Large intestine (tissue), 3 donors: ENCODE data around the gene FAM177B. TPM values are rescaled to one million over a fixed set of nuclear protein-coding genes. Genes with fewer than 3 reads are reported as not detected.

Experiments used
- DNase-seq, 2 donors: peaks; one replicate each; pipeline versions ENCODE4 v3.0.0 to v3.0.0-alpha.2; 2013
- H3K27ac ChIP-seq: one replicate; pipeline ENCODE4 v1.5.1; 2013; ENCODE audit warnings: low read length
- H3K27me3 ChIP-seq: 2 replicates; pipeline ENCODE4 v1.6.1; 2013; ENCODE audit warnings: low read length; ENCODE audit not compliant: control insufficient read depth, insufficient read depth
- H3K36me3 ChIP-seq: 2 replicates; pipeline ENCODE4 v1.6.1; 2013; ENCODE audit warnings: low read length; ENCODE audit not compliant: control insufficient read depth, insufficient read depth
- H3K4me1 ChIP-seq: one replicate; pipeline ENCODE4 v1.6.1; 2013; ENCODE audit warnings: low read length; ENCODE audit not compliant: control insufficient read depth, insufficient read depth
- H3K4me3 ChIP-seq: one replicate; pipeline ENCODE4 v1.5.1; 2013; ENCODE audit warnings: low read length
- H3K9me3 ChIP-seq: one replicate; pipeline ENCODE4 v1.6.1; 2013; ENCODE audit warnings: mild to moderate bottlenecking, low read depth, low read length, moderate library complexity; ENCODE audit not compliant: control insufficient read depth
- WGBS: methylation state at CpG from one replicate; pipeline ENCODE4 v1.1.5; 2013; ENCODE audit warnings: low lambda C conversion rate; ENCODE audit not compliant: insufficient coverage; 5-methylcytosine and 5-hydroxymethylcytosine counted together
- polyA plus RNA-seq: library from polyadenylated mRNA; unstranded; fragments of 120-200 nt; gene quantifications from one replicate; pipeline ENCODE4 v1.2.1, GENCODE V29; 2013

FAM177B gene
- polyA plus RNA-seq, 1 donor = 5.5 TPM

DNA sequence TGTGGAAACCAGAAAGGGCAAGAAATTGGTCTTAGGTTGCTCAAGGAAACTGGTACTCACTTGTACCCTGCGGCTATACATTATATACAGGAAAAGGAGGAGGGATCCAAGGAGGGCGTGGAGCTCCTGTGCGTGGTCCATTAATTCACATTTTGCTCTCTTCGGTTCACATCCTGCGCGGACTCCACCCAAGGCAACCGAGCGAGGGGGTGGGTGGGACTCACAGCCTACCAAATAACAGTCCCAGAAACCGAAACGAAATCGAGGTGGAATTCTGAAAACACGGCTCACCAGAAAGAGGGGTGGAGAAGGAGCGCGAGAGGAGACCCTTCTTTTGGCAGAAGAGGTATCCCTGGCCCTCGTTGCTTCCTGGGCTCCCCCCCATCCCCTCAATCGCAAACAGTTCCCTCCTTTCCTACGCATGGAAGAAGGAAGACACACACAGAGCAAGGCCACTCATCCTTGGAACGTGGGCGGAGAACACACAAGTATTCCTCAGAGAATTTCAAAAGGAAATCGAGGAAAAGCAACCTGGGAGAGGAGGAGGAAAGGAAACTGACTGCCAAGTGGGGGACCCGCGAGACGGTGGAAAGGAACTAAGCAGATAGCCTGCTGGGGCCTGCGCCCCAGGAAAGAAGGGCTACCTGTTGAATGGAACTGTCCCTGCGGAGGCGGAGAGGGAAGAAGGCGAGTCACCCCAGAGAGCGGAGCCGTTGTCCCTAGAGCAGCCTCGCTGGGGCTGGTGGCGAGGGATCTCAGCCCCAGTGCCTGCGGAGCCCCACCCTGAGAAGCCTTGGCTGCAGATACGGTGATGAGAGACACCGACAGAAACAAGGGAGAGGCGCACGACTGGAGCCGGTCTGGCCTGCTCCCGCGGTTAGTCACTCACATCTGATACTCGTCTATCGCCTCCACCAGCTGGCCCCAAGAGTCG, 25.4 kb upstream of the FAM177B start:
- Histone ChIP-seq H3K36me3 (peaks cover 5% of the 10 kb centered on the region), H3K9me3 (no peaks in the 10 kb centered on the region), H3K4me1 (peaks cover 5% of the 10 kb centered on the region), H3K27me3 (no peaks in the 10 kb centered on the region), H3K4me3 (peak overlapping the region; percentile 81), H3K27ac (peak overlapping the region; percentile 86)
- no CpG with 5 or more reads among the region's 42 CpGs for WGBS
- peak; percentile 31 to 78 for DNase-seq

DNA sequence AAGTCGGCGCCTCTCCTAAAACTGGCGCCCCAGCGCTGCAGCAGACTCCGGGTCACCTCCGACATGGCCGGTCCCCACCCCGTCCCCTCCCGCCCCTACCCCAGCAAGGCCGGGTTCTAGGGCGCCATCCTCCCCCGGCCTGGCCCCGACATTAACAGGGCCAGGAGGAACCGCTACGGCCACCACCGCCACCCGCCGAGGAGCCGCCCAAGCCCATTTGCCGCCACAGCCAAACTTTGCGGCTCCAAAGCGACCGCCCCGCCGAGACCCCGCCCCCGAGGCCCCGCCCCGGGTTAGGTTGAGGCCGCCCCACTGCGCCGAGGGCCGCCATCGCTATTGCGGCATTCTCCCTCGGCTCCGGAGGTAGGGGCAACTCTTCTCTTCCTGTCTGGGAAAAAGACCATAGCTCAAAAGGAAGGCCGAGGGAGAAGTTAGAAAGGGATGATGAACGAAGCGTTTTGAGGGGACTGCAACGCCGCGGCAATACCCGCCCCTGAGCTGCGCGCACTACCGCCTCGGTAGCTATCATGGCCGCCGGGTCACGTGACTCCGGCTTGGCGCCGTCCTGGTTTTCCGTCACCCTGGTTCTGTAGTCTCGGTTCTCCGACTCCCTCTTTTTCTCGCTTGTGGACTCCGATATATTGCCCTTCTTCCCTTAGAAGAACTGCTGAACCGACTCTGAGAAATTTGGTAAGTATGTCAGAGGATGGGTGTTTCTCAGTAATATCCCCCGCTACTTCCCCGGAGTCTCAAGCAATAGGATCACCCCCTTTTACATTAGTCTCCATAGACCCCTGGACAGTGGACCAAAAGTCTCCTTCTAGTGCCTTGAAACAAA, 24.5 kb upstream of the FAM177B start, which contains the start of the genes AIDA and BROX:
AIDA (minus strand) TSS at position 239 of the 838 bp plus-strand sequence; CDS start at position 65, 174 bp downstream.
BROX (plus strand) TSS at position 312 of the 838 bp plus-strand sequence. CDS start 3,136 bp downstream, outside the sequence.
- Histone ChIP-seq H3K9me3 (no peaks in the 10 kb centered on the region), H3K4me3 (peak within 1 kb of the TSS; percentile 81), H3K27ac (peak within 1 kb of the TSS; percentile 93), H3K4me1 (peaks cover 5% of the 10 kb centered on the region), H3K27me3 (no peaks in the 10 kb centered on the region), H3K36me3 (peaks cover 11% of the 10 kb centered on the region)
- WGBS = no CpG with 5 or more reads among the region's 62 CpGs
- DNase-seq = peak; percentile 71 to 93

- Histone ChIP-seq H3K4me3 (peak overlapping the region; percentile 81), H3K27me3 (no peaks in the 10 kb centered on the region), H3K9me3 (no peaks in the 10 kb centered on the region), H3K36me3 (peaks cover 14% of the 10 kb centered on the region), H3K27ac (peak overlapping the region; percentile 93), H3K4me1 (peaks cover 5% of the 10 kb centered on the region)
- WGBS = no CpG with 5 or more reads among the region's 39 CpGs
- peak; percentile 96 to 98 for DNase-seq
Measured at GRCh38 chr1:222713091-222713961, 23.7 kb upstream of the FAM177B start.

- H3K4me1 ChIP-seq = no peaks in the 10 kb centered on the region
- H3K27me3 ChIP-seq = no peaks in the 10 kb centered on the region
- H3K4me3 ChIP-seq = no peak overlapping the region
- H3K36me3 ChIP-seq = peaks cover 25% of the 10 kb centered on the region
- no peak for DNase-seq
- no peak overlapping the region for H3K27ac ChIP-seq
- no CpG with 5 or more reads among the region's 2 CpGs for WGBS
- no peaks in the 10 kb centered on the region for H3K9me3 ChIP-seq
Measured at GRCh38 chr1:222716393-222716792, 20.6 kb upstream of the FAM177B start.

- DNase-seq = no peak
- H3K27ac ChIP-seq = no peak overlapping the region
- no CpG with 5 or more reads among the region's 1 CpG for WGBS
- H3K4me3 ChIP-seq = no peak overlapping the region
- no peaks in the 10 kb centered on the region for H3K4me1 ChIP-seq
- H3K9me3 ChIP-seq = no peaks in the 10 kb centered on the region
- H3K27me3 ChIP-seq = no peaks in the 10 kb centered on the region
- peaks cover 67% of the 10 kb centered on the region for H3K36me3 ChIP-seq
Measured at GRCh38 chr1:222728746-222729145, 8.3 kb upstream of the FAM177B start.

DNA sequence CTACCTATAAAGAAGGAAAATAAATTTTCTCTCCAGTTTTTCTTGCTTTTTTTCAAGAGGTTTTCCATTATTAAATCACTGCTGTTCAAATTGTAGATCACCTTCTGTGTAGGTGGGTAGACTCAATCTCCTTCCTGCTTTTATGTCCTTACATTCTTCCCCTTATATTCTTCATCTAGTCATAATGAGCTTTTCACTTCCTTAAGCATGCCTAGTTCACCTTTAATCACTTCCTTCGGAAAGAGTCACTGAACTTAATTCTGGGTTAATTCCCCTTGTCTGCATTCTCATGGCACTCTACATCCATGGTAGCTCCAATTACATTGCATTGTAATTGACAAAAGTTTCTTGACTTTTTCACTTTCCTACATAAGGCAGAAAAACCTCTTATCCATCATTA, 6.1 kb upstream of the FAM177B start:
- 100% methylated on average over 1 of the region's 1 CpG for WGBS
- no peaks in the 10 kb centered on the region for H3K27me3 ChIP-seq
- no peaks in the 10 kb centered on the region for H3K9me3 ChIP-seq
- peaks cover 57% of the 10 kb centered on the region for H3K36me3 ChIP-seq
- no peak overlapping the region for H3K27ac ChIP-seq
- H3K4me1 ChIP-seq = no peaks in the 10 kb centered on the region
- no peak for DNase-seq
- no peak overlapping the region for H3K4me3 ChIP-seq

DNA sequence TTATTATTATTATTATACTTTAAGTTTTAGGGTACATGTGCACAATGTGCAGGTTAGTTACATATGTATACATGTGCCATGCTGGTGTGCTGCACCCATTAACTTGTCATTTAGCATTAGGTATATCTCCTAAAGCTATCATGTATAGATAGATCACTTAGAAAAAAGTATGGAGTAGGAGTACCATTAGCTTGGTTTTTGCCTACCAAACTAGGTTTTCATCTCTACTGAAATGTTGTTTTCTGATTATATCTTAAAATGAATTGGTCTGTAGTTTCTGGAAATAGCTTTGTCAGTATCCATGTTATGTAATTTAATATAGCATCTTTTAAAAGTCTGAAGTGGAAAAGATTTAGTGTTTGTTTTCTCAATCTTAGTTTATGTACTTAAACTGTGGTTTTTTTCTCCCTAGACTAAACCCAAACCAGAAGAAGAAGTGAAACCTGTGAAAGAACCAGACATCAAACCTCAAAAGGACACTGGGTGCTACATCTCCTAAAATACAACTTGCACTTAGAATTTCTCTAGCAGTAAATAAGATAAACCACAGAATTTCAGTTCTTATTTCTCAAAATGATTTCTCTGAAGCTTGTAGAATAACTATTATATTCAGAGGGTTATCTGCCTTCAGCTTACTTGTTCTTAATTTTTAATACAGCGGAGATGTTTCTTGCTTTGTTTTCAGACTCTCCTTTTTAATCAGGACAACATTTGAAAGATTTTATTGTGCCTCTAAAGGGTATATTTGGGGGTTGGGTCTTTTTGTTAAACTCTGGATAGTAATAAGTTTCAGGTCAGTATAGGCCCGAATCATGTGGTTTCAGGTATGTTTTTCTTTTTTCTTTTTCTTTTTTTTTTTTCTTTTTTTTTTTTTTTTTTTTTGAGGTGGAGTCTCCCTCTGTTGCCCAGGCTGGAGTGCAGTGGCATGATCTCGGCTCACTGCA, 4.5 kb upstream of the FAM177B start:
- Histone ChIP-seq H3K27ac (no peak overlapping the region), H3K27me3 (no peaks in the 10 kb centered on the region), H3K36me3 (peaks cover 55% of the 10 kb centered on the region), H3K4me1 (no peaks in the 10 kb centered on the region), H3K4me3 (no peak overlapping the region), H3K9me3 (no peaks in the 10 kb centered on the region)
- WGBS = 100% methylated on average over 1 of the region's 3 CpGs
- no peak for DNase-seq

DNA sequence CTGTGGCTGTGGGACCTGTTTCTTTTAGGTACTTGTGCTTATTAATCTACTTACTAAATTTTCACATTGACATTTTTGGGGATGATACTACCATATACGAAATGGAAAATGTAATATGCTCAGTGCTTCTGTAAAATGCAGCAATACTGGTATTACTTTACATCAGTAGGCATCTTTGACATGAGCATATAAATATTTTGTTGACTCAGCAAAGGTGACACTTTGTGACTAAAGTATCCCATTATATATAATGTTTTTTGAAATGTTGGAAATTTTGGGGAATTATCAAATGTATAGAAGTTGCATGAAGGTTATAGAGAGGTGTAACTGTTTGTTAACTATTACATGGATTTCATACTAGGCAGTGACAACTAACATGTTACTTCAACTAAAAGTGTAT, 2.3 kb upstream of the FAM177B start:
- H3K27ac ChIP-seq = no peak overlapping the region
- 100% methylated on average over 1 of the region's 1 CpG for WGBS
- no peaks in the 10 kb centered on the region for H3K27me3 ChIP-seq
- H3K4me1 ChIP-seq = no peaks in the 10 kb centered on the region
- DNase-seq = no peak
- H3K9me3 ChIP-seq = no peaks in the 10 kb centered on the region
- H3K4me3 ChIP-seq = no peak overlapping the region
- H3K36me3 ChIP-seq = peaks cover 39% of the 10 kb centered on the region

DNA sequence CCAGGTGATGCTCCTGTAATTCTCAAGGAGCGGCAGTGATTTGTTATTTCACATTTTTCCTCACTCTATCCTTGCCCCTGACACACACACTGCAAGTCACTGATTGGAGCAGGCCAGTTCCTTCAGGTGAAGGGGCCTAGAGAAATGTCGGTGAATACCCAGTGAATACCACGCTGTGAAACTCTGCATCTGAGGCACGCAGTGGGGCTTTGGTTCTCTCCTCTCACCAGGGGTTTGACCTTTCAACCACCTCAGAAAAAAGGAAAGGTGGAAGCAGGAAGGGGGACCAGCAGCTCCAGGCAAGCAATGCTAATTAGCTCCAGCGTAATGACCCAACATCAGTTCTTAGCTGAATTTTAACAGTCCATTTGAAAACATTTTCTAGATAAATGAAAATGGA, 532 bp upstream of the FAM177B start:
- Histone ChIP-seq H3K9me3 (no peaks in the 10 kb centered on the region), H3K4me3 (no peak overlapping the region), H3K4me1 (no peaks in the 10 kb centered on the region), H3K36me3 (peaks cover 23% of the 10 kb centered on the region), H3K27ac (no peak overlapping the region), H3K27me3 (no peaks in the 10 kb centered on the region)
- DNase-seq = no peak
- no CpG with 5 or more reads among the region's 5 CpGs for WGBS
